Smooth muscle cell (in vitro differentiated cells): ENCODE results near the gene PIWIL4. TPM values are rescaled to one million over a fixed set of nuclear protein-coding genes. Genes with fewer than 3 reads are reported as not detected.

Experiments used
- DNase-seq: peaks from one replicate; lab custom pipeline; 2025; ENCODE audit not compliant: unreplicated experiment; lab: John Stamatoyannopoulos, UW
- H2AFZ ChIP-seq: fragments of 200-600 bp; sonication (generic); 2 replicates; pipeline ENCODE4 v1.6.0; 2016; ENCODE audit warnings: antibody characterized with exemption, low read depth, mild to moderate bottlenecking
- H3F3A ChIP-seq: fragments of 200-600 bp; sonication (generic); 2 replicates; pipeline ENCODE4 v1.6.0; 2017; ENCODE audit warnings: antibody characterized with exemption, low read depth
- H3K27ac ChIP-seq: fragments of 200-600 bp; sonication (generic); 2 replicates; pipeline ENCODE4 v1.5.1; 2016; ENCODE audit warnings: low read depth, mild to moderate bottlenecking
- H3K27me3 ChIP-seq: fragments of 200-600 bp; sonication (generic); 2 replicates; pipeline ENCODE4 v1.6.1; 2016; ENCODE audit warnings: low read depth, mild to moderate bottlenecking
- H3K36me3 ChIP-seq: fragments of 200-600 bp; sonication (generic); 2 replicates; pipeline ENCODE4 v1.5.1; 2016; ENCODE audit warnings: low read depth
- H3K4me1 ChIP-seq: fragments of 200-600 bp; sonication (generic); 2 replicates; pipeline ENCODE4 v1.5.1; 2016; ENCODE audit warnings: low read depth
- H3K4me2 ChIP-seq: fragments of 200-600 bp; sonication (generic); 2 replicates; pipeline ENCODE4 v1.6.0; 2016; ENCODE audit warnings: mild to moderate bottlenecking
- H3K4me3 ChIP-seq: fragments of 200-600 bp; sonication (generic); 2 replicates; pipeline ENCODE4 v1.5.1; 2016; ENCODE audit warnings: mild to moderate bottlenecking
- H3K79me2 ChIP-seq: fragments of 200-600 bp; sonication (generic); 2 replicates; pipeline ENCODE4 v1.6.0; 2016; ENCODE audit warnings: low read depth, mild to moderate bottlenecking
- H3K9ac ChIP-seq: fragments of 200-600 bp; sonication (generic); 2 replicates; pipeline ENCODE4 v1.6.0; 2016; ENCODE audit warnings: low read depth
- H3K9me3 ChIP-seq: fragments of 200-600 bp; sonication (generic); replicated peaks from 2 replicates; pipeline ENCODE4 v1.5.1; 2016; ENCODE audit warnings: low read depth
- H4K20me1 ChIP-seq: fragments of 200-600 bp; sonication (generic); 2 replicates; pipeline ENCODE4 v1.6.0; 2016; ENCODE audit warnings: low read depth
- WGBS: methylation state at CpG from one replicate; pipeline ENCODE4 v1.1.7; 2016; ENCODE audit warnings: low lambda C conversion rate; 5-methylcytosine and 5-hydroxymethylcytosine counted together
- polyA plus RNA-seq: library from polyadenylated mRNA; unstranded; fragments of >200 nt; fragmentation: Nextera tagmentation; extraction: Ambion mirVana; gene quantifications from 2 replicates; pipeline ENCODE4 v1.2.1, GENCODE V29; 2016
- total RNA-seq: library from RNA; depleted of rRNA; stranded (reverse); fragments of >200 nt; gene quantifications from 2 replicates; pipeline ENCODE4 v1.2.3, GENCODE V29; 2014
- TF ChIP-seq, protein P1 (sequence below): fragments of 200-600 bp; sonication (generic); IDR thresholded peaks from 2 replicates; pipeline ENCODE4 v1.5.1; 2017; ENCODE audit warnings: borderline replicate concordance, mild to moderate bottlenecking, antibody characterized with exemption; ENCODE audit not compliant: insufficient read depth, poor library complexity, severe bottlenecking

The PIWIL4 gene
- total and polyA plus RNA-seq, 2 experiments from 2014 or later, result 0.88 to 3.1 TPM

- DNase-seq, result no peak
- no peak overlapping the region for H3K9ac ChIP-seq
- TF ChIP-seq, protein P1, sequence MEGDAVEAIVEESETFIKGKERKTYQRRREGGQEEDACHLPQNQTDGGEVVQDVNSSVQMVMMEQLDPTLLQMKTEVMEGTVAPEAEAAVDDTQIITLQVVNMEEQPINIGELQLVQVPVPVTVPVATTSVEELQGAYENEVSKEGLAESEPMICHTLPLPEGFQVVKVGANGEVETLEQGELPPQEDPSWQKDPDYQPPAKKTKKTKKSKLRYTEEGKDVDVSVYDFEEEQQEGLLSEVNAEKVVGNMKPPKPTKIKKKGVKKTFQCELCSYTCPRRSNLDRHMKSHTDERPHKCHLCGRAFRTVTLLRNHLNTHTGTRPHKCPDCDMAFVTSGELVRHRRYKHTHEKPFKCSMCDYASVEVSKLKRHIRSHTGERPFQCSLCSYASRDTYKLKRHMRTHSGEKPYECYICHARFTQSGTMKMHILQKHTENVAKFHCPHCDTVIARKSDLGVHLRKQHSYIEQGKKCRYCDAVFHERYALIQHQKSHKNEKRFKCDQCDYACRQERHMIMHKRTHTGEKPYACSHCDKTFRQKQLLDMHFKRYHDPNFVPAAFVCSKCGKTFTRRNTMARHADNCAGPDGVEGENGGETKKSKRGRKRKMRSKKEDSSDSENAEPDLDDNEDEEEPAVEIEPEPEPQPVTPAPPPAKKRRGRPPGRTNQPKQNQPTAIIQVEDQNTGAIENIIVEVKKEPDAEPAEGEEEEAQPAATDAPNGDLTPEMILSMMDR, result no peak
- H3K9me3 ChIP-seq, result no peaks in the 10 kb centered on the region
- no peak overlapping the region for H3K4me3 ChIP-seq
- H2AFZ ChIP-seq, result no peak overlapping the region
- no peaks in the 10 kb centered on the region for H3F3A ChIP-seq
- no peak overlapping the region for H3K27ac ChIP-seq
- no peaks in the 10 kb centered on the region for H3K36me3 ChIP-seq
- no peaks in the 10 kb centered on the region for H4K20me1 ChIP-seq
- H3K4me1 ChIP-seq, result peaks cover 3% of the 10 kb centered on the region
- no peaks in the 10 kb centered on the region for H3K27me3 ChIP-seq
- no peaks in the 10 kb centered on the region for H3K79me2 ChIP-seq
- H3K4me2 ChIP-seq, result no peak overlapping the region
Measured at GRCh38 chr11:94528551-94528950, 38.6 kb upstream of the PIWIL4 start.

DNA sequence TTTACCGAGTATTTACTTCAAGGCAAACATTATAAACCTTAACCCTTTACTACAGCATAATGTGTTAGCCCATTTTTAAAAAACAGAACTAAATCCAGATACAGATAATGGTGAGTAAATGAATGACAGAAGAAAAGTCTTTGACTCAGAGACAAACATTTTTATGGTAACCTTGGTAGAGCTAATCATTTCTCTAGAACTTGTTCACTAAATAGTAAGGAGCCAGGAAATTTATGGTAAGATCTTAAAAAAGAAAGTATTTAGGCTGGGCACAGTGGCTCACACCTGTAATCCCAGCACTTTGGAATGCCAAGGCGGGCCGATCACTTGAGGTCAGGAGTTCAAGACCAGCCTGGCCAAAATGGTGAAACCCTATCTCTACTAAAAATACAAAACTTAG, 35.0 kb upstream of the PIWIL4 start:
- no peak overlapping the region for H3K4me2 ChIP-seq
- no peak for DNase-seq
- H3K4me3 ChIP-seq, result no peak overlapping the region
- H3K4me1 ChIP-seq, result no peaks in the 10 kb centered on the region
- no peak overlapping the region for H3K27ac ChIP-seq
- TF ChIP-seq, protein P1, result no peak
- no peaks in the 10 kb centered on the region for H4K20me1 ChIP-seq
- no peaks in the 10 kb centered on the region for H3F3A ChIP-seq
- no peak overlapping the region for H3K9ac ChIP-seq
- no peaks in the 10 kb centered on the region for H3K36me3 ChIP-seq
- H2AFZ ChIP-seq, result no peak overlapping the region
- H3K9me3 ChIP-seq, result no peaks in the 10 kb centered on the region
- H3K79me2 ChIP-seq, result no peaks in the 10 kb centered on the region
- WGBS, result 92% methylated on average over 3 of the region's 3 CpGs
- no peaks in the 10 kb centered on the region for H3K27me3 ChIP-seq

GRCh38 chr11:94533206-94533605, 34.0 kb upstream of the PIWIL4 start:
- no peaks in the 10 kb centered on the region for H3K27me3 ChIP-seq
- TF ChIP-seq, protein P1, result no peak
- 94% methylated on average over 1 of the region's 1 CpG for WGBS
- no peak for DNase-seq
- no peaks in the 10 kb centered on the region for H4K20me1 ChIP-seq
- no peaks in the 10 kb centered on the region for H3K79me2 ChIP-seq
- no peak overlapping the region for H3K27ac ChIP-seq
- no peaks in the 10 kb centered on the region for H3K36me3 ChIP-seq
- no peak overlapping the region for H3K4me3 ChIP-seq
- no peak overlapping the region for H3K4me2 ChIP-seq
- H3K9me3 ChIP-seq, result no peaks in the 10 kb centered on the region
- no peaks in the 10 kb centered on the region for H3F3A ChIP-seq
- H3K9ac ChIP-seq, result no peak overlapping the region
- peak overlapping the region; percentile 38 for H2AFZ ChIP-seq
- H3K4me1 ChIP-seq, result no peaks in the 10 kb centered on the region
